Left renal pelvis (tissue), 4 donors: Measurements from ENCODE around the gene MEGF8. TPM values are rescaled to one million over a fixed set of nuclear protein-coding genes. Genes with fewer than 3 reads are reported as not detected.
"Not testable (repeated sequence)": the region's sequence is repeated elsewhere in the genome, so short reads cannot be mapped to it uniquely, and the experiment has no call there.

Experiments used
- DNase-seq, 4 donors: peaks; one replicate each; pipeline ENCODE4 v3.0.0-alpha.2; 2013; ENCODE audit warnings: low read depth in 4 of 4, low spot score in 3 of 4
- polyA plus RNA-seq, 4 donors: library from polyadenylated mRNA; unstranded; fragments of 120-200 nt; gene quantifications; one replicate each; pipeline ENCODE4 v1.2.1, GENCODE V29; 2013; ENCODE audit not compliant: insufficient read length in 4 of 4

Gene MEGF8
- polyA plus RNA-seq, 4 donors = 33.0 to 47.3 (median 36.3) TPM

GRCh38 chr19:42328106-42328505 lies 2.7 kb downstream of the MEGF8 start:
- DNase-seq = no peak

- no peak for DNase-seq
Measured at GRCh38 chr19:42328854-42329253, 3.4 kb downstream of the MEGF8 start.

GRCh38 chr19:42330241-42330711 lies 4.8 kb downstream of the MEGF8 start:
- no peak for DNase-seq

GRCh38 chr19:42331333-42331732 lies 5.9 kb downstream of the MEGF8 start:
- DNase-seq = not testable (repeated sequence)

- no peak for DNase-seq
Measured at GRCh38 chr19:42332059-42332458, 6.6 kb downstream of the MEGF8 start.

- no peak for DNase-seq
Measured at GRCh38 chr19:42333018-42333417, 7.6 kb downstream of the MEGF8 start.

- DNase-seq = no peak
Measured at GRCh38 chr19:42333975-42334696, 8.7 kb downstream of the MEGF8 start.

GRCh38 chr19:42334697-42335373 lies 9.4 kb downstream of the MEGF8 start:
- DNase-seq = no peak

- no peak for DNase-seq
Measured at GRCh38 chr19:42335374-42335936, 10.0 kb downstream of the MEGF8 start.

- no peak for DNase-seq
Measured at GRCh38 chr19:42335971-42336370, 10.5 kb downstream of the MEGF8 start.

GRCh38 chr19:42339126-42339860 lies 13.9 kb downstream of the MEGF8 start:
- not testable (repeated sequence) for DNase-seq

- not testable (repeated sequence) for DNase-seq
Measured at GRCh38 chr19:42339922-42340321, 14.5 kb downstream of the MEGF8 start.

GRCh38 chr19:42343344-42344110 lies 18.1 kb downstream of the MEGF8 start:
- no peak for DNase-seq

GRCh38 chr19:42344336-42344893 lies 19.0 kb downstream of the MEGF8 start:
- DNase-seq = no peak

- no peak for DNase-seq
Measured at GRCh38 chr19:42345191-42345812, 19.9 kb downstream of the MEGF8 start.

GRCh38 chr19:42348211-42348610 lies 22.8 kb downstream of the MEGF8 start:
- DNase-seq = no peak

GRCh38 chr19:42349378-42350107 lies 24.1 kb downstream of the MEGF8 start:
- DNase-seq = no peak

GRCh38 chr19:42350417-42350816 lies 25.0 kb downstream of the MEGF8 start:
- no peak for DNase-seq
